Activated naive CD8-positive, alpha-beta T cell treated with anti-CD3 and anti-CD28 coated beads, Interleukin-2, amount 50 U/mL, for 16 hours (primary cell): ENCODE measurements around the gene PCGF6.
"Not testable (repeated sequence)": the region's sequence is repeated elsewhere in the genome, so short reads cannot be mapped to it uniquely, and the experiment has no call there.

Experiments used
- DNase-seq: peaks from one replicate; pipeline ENCODE4 v3.0.0-alpha.2; 2020; ENCODE audit warnings: low read depth, low spot score

Gene PCGF6, protein sequence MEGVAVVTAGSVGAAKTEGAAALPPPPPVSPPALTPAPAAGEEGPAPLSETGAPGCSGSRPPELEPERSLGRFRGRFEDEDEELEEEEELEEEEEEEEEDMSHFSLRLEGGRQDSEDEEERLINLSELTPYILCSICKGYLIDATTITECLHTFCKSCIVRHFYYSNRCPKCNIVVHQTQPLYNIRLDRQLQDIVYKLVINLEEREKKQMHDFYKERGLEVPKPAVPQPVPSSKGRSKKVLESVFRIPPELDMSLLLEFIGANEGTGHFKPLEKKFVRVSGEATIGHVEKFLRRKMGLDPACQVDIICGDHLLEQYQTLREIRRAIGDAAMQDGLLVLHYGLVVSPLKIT

GRCh38 chr10:103350517-103351260 is at the start of gene PCGF6:
PCGF6 (minus strand) TSS chr10:103351140; CDS start chr10:103351066, 74 bp downstream.
- DNase-seq: peak; percentile 12

DNA sequence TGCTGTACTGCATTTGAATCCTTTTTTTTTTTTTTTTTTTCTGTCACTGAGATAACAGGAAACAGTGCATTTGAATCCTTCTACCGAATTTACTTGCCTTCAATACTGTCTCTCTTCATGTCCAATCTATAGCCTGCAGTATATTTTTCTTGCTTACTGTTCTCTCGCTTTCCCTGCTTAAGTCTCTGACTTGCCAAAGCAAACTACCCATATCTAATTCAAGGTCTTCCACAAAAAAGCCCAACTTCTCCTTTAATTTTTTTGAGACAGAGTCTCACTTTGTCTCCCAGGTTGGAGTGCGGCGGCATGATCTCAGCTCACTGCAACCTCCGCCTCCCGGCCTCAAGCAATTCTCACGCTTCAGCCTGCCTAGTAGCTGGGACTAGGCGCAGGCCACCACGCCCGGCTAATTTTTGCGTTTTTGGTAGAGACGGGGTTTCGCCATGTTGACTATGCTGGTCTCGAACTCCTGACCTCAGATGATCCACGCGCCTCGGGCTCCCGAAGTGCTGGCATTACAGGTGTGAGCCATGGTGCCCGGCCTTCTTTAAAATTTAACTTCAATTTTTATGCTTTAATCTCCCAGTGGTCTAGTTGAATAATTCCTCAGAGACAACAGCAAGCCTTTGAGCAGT is 46.4 kb upstream of the PCGF6 start:
- no peak for DNase-seq

- DNase-seq: no peak
Observed at GRCh38 chr10:103396789-103397087, 45.8 kb upstream of the PCGF6 start.

DNA sequence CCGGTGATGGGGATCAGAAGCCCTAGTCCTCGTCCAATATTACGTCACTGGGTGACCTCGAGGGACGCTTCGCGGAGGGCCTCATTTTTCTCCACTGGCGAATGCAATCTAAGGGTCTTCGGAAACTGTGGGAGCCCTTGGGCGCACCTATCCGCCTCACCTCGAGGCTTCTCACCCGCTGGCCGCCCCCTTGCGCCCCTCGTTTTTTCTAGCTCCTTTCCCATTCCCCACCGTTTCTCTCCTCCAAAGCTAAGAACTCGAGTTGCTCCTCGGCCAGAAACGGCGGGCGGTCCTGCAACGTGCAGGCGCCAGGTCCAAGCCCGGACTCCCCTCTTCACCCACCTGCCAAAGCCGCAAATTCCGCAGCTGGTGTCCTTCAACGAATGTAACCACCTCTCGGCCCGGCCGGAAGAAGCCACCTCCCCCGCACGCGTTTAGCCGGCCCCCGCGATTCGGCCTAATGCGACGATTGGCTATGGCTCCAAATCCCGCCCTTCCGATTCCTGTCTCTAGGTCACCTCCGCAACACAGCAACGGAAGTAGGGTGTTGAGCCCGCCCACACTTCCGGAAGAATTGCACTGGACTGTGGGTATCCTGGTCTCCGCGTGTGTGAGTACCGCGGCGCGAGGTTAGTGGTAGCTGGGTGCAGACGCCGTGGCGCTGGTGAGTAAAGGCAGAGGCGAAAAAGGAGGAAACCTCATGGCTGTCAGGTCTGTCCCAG is 45.3 kb upstream of the PCGF6 start, which contains the start of the genes ATP5MK and PDCD11:
Gene ATP5MK (minus strand): TSS at position 409 of the 722 bp plus-strand sequence. CDS start 4,018 bp downstream, outside the sequence.
Gene PDCD11 (plus strand): TSS at position 560 of the 722 bp plus-strand sequence. CDS start 1,801 bp downstream, outside the sequence.
- peak; percentile 92 for DNase-seq

DNA sequence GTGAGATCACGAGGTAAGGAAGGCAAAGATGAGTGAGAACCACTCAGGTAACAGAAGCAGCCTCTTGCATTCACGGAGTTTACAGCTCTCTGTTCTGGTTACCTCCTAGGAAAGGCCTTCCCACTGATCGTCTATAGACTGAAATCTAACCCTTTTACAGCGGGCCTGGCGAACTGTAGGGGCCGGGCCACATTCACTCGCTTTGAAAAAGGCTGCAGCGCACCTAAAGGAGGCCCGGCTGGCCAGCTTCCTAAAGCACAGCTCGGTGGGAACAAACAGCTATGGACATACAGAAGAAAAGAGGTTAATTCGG is 44.8 kb upstream of the PCGF6 start:
- DNase-seq: no peak

GRCh38 chr10:103394180-103394579 is 43.2 kb upstream of the PCGF6 start:
- DNase-seq: no peak

GRCh38 chr10:103382769-103383168 is 31.8 kb upstream of the PCGF6 start:
- no peak for DNase-seq

DNA sequence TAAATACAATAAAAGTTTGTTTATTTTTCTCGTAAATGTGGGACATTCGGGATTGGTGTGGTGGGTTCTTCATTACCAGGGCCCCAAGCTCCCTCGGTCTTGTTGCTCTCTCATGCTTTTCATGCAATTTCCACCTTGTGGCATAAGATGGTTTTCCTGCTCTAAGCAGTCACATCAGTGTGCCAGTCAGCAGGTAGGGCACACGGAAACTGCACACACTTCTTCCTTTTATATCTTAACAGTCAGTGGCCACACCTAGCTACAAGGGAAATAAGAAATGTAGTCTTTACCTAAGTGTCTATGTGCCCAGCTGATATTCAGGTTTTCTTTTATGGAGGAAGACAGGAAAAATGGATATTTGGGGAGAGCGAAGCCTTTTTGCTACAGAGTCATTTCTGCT is 23.3 kb upstream of the PCGF6 start:
- DNase-seq: no peak

- no peak for DNase-seq
Observed at GRCh38 chr10:103373544-103373943, 22.6 kb upstream of the PCGF6 start.

GRCh38 chr10:103367782-103368518 is 17.0 kb upstream of the PCGF6 start, which contains the start of gene TAF5:
TAF5 (plus strand) TSS chr10:103367976; CDS start chr10:103367990, 14 bp downstream.
- peak; percentile 74 for DNase-seq

DNA sequence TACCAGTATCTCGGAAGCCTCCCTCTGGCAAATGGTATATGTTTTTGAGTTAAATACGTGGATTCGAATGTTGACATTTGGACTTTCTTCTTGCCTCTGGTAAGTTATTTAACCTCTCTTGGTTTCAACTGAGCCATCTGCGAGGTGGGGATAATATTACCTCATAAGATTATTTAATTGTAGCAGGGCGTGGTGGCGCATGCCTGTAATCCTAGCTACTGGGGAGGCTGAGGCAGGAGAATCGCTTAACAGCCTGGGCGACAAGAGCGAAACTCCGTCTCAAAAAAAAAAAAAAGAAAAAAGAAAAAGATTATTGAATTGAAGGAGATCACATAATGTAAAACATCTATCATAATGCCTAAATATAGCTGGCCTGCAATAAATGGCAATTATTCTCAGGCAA is 16.4 kb upstream of the PCGF6 start:
- DNase-seq: no peak

- not testable (repeated sequence) for DNase-seq
Observed at GRCh38 chr10:103360791-103361190, 9.9 kb upstream of the PCGF6 start.

- DNase-seq: not testable (repeated sequence)
Observed at GRCh38 chr10:103359493-103359892, 8.6 kb upstream of the PCGF6 start.

GRCh38 chr10:103355906-103356599 is 5.1 kb upstream of the PCGF6 start:
- DNase-seq: no peak

DNA sequence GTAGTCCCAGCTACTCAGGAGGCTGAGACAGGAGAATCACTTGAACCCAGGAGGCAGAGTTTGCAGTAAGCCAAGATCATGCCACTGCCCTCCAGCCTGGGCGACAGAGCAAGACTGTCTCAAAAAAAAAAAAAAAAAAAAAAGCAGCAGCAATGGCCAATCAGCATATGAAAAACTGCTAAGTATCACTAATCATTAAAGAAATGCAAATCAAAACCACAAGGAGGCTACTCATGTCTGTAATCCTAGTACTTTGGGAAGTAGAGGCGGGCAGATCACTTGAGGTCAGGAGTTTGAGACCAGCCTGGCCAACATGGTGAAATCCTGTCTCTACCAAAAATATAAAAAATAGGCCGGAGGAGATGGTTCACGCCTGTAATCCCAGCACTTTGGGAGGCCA is 3.6 kb upstream of the PCGF6 start:
- DNase-seq: not testable (repeated sequence)

- DNase-seq: no peak
Observed at GRCh38 chr10:103353281-103353680, 2.3 kb upstream of the PCGF6 start.

DNA sequence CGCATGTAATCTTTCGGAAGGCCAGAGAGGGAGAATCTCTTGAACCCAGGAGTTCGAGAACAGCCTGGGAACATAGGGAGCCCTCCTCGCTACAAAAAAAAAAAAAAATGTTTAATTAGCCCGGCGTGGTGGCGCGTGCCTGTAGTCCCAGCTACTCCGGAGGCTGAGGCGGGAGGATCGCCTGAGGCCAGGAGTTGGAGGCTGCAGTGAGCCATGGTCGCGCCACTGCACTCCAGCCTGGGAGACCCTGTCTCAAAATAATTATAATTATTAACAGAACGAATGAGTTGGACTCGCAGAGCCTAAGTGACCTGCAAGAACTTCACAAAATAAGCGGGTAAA is 794 bp downstream of the PCGF6 start:
- DNase-seq: no peak

DNA sequence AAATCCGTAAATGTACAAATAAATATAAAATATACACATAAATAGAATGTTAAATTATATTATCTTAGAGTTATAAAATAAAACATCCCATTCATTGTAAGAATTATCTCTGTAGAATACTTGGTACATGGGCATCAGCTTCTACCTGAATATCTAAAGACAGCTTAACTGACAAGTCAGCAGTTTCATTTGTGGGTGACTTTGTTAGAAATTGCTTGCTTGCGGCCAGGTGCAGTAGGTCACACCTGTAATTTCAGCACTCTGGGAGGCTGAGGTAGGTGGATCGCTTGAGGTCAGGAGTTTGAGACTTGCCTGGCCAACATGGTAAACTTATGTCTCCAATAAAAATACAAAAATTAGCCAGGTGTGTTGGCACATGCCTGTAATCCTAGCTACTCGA is 14.6 kb downstream of the PCGF6 start:
- DNase-seq: no peak

DNA sequence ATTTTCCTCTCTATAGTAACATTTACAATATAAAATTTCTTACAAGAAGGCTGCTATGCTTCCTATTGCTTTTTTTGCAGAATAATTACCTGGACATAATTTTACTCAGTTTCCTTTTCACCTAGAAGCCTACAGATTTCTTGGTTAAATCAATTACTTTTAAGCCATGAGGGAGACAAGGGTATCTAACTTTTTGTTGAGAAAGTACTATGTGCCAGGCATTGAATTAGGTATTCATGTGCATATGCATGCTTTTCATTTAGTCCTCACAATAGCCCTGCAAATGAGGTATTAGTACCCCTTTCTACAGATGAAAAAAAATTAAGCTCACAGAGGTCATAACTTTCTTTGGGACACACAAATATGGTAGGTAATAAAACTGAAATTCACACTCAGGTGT is 16.4 kb downstream of the PCGF6 start:
- DNase-seq: no peak

GRCh38 chr10:103333934-103334520 is 16.9 kb downstream of the PCGF6 start:
- no peak for DNase-seq
